Fibroblast of lung (primary cell): ENCODE results near the gene ONECUT1. TPM values are rescaled to one million over a fixed set of nuclear protein-coding genes. Genes with fewer than 3 reads are reported as not detected.

ENCODE experiments used
- DNase-seq, 2 donors: peaks; one replicate each; pipeline versions ENCODE4 v3.0.0 to v3.0.0-alpha.2; 2010; ENCODE audit warnings: low read depth in 2 of 2
- H2AFZ ChIP-seq: 2 replicates; pipeline ENCODE4 v1.5.1; 2012; ENCODE audit warnings: low read length, control low read depth, inconsistent platforms
- H3K27ac ChIP-seq: 2 replicates; pipeline ENCODE4 v1.5.1; 2011; ENCODE audit warnings: low read length, control low read depth; ENCODE audit not compliant: insufficient read depth
- H3K27me3 ChIP-seq: 2 replicates; pipeline ENCODE4 v1.5.1; 2011; ENCODE audit warnings: mild to moderate bottlenecking, low read length; ENCODE audit not compliant: control insufficient read depth, insufficient read depth
- H3K36me3 ChIP-seq: 2 replicates; pipeline ENCODE4 v1.5.1; 2011; ENCODE audit warnings: low read length; ENCODE audit not compliant: control insufficient read depth, insufficient read depth
- H3K4me1 ChIP-seq: 2 replicates; pipeline ENCODE4 v1.5.1; 2011; ENCODE audit warnings: low read length; ENCODE audit not compliant: control insufficient read depth, insufficient read depth; ENCODE audit errors: extremely low read depth
- H3K4me2 ChIP-seq: 2 replicates; pipeline ENCODE4 v1.5.1; 2011; ENCODE audit warnings: low read length, control low read depth; ENCODE audit not compliant: insufficient read depth; ENCODE audit errors: extremely low read depth
- H3K4me3 ChIP-seq, 4 experiments: fragments of 200-600 bp in 1 of 4; sonication (generic) in 1 of 4; replicated peaks in 1 of 4; 2 replicates each; pipeline ENCODE4 v1.5.1; 2011 to 2016; ENCODE audit warnings: low read length in 4 of 4, low read depth in 3 of 4, mild to moderate bottlenecking in 3 of 4, control low read depth in 2 of 4, inconsistent platforms in 1 of 4, mixed read lengths in 1 of 4; ENCODE audit not compliant: insufficient read depth in 1 of 4; ENCODE audit errors: control extremely low read depth in 1 of 4
- H3K79me2 ChIP-seq: 2 replicates; pipeline ENCODE4 v1.5.1; 2012; ENCODE audit warnings: mild to moderate bottlenecking, low read length, inconsistent platforms; ENCODE audit not compliant: control insufficient read depth, insufficient read depth
- H3K9ac ChIP-seq: 2 replicates; pipeline ENCODE4 v1.5.1; 2011; ENCODE audit warnings: mild to moderate bottlenecking, low read length, control low read depth; ENCODE audit not compliant: insufficient read depth
- H3K9me3 ChIP-seq: 2 replicates; pipeline ENCODE4 v1.5.1; 2012; ENCODE audit warnings: low read depth, low read length; ENCODE audit not compliant: control insufficient read depth, insufficient read depth
- H4K20me1 ChIP-seq: 2 replicates; pipeline ENCODE4 v1.5.1; 2011; ENCODE audit warnings: low read length; ENCODE audit not compliant: control insufficient read depth, insufficient read depth; ENCODE audit errors: extremely low read depth
- EZH2 ChIP-seq: IDR thresholded peaks from 2 replicates; pipeline ENCODE4 v1.5.1; 2012; ENCODE audit warnings: low read length, control low read depth, mild to moderate bottlenecking; ENCODE audit errors: missing control alignments
- polyA plus RNA-seq, 2 donors: library from polyadenylated mRNA; depleted of rRNA in 1 of 2; stranded (reverse) in 1 of 2; unstranded in 1 of 2; fragments of >200 nt; gene quantifications; 2 replicates each; pipeline ENCODE4 v1.2.1, GENCODE V29; 2011 to 2012; ENCODE audit warnings: missing spikeins in 1 of 2
- total RNA-seq: library from RNA; depleted of rRNA; stranded (reverse); fragments of >200 nt; gene quantifications from 2 replicates; pipeline ENCODE4 v1.2.1, GENCODE V29; 2014
- TF ChIP-seq, protein P1 (sequence below), 2 donors: IDR thresholded peaks in 1 of 2; conservative IDR thresholded peaks in 1 of 2; 1 replicate in 1 of 2; 2 replicates in 1 of 2; pipeline ENCODE4 v1.5.1; 2011 to 2012; ENCODE audit warnings: low read length in 2 of 2, control low read depth in 1 of 2, inconsistent platforms in 1 of 2, low read depth in 1 of 2, mild to moderate bottlenecking in 1 of 2

Gene ONECUT1
- total and polyA plus RNA-seq, 2 donors (not counting 1 experiment from before 2014, with no cell fraction given) = not detected

DNA sequence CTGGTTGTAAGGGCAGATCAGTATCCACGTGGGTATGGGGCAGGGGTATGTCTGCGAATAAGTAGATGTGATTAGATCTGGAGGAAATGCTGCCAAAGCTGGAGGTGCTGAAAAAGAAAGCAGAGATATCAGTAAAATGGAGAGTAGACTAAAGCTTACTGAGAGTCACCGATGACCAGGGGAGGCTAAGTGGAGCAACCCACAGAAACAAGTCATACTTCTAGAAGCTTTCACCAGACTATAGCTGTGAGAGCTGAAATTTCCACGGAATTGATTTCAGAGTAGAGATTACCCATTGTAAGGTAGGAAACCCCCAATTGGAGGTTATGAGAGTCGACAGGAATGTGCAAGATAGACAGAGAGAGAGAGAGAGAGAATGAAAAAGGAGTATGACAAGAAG lies 27.5 kb downstream of the ONECUT1 start:
- DNase-seq = no peak
- H3K79me2 ChIP-seq = no peaks in the 10 kb centered on the region
- no peaks in the 10 kb centered on the region for H3K27me3 ChIP-seq
- no peaks in the 10 kb centered on the region for H4K20me1 ChIP-seq
- no peak overlapping the region for H3K4me3 ChIP-seq
- no peaks in the 10 kb centered on the region for H3K36me3 ChIP-seq
- TF ChIP-seq EZH2 = no peak
- TF ChIP-seq, protein P1, sequence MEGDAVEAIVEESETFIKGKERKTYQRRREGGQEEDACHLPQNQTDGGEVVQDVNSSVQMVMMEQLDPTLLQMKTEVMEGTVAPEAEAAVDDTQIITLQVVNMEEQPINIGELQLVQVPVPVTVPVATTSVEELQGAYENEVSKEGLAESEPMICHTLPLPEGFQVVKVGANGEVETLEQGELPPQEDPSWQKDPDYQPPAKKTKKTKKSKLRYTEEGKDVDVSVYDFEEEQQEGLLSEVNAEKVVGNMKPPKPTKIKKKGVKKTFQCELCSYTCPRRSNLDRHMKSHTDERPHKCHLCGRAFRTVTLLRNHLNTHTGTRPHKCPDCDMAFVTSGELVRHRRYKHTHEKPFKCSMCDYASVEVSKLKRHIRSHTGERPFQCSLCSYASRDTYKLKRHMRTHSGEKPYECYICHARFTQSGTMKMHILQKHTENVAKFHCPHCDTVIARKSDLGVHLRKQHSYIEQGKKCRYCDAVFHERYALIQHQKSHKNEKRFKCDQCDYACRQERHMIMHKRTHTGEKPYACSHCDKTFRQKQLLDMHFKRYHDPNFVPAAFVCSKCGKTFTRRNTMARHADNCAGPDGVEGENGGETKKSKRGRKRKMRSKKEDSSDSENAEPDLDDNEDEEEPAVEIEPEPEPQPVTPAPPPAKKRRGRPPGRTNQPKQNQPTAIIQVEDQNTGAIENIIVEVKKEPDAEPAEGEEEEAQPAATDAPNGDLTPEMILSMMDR (conservative IDR thresholded peaks at IDR 0.05 in 1 of 2, IDR thresholded peaks at IDR 0.05 in 1 of 2; ENCODE audit: low read depth in 1 of 2, low read length in 2 of 2) = no peak
- H3K27ac ChIP-seq = no peak overlapping the region
- H3K4me1 ChIP-seq = no peaks in the 10 kb centered on the region
- no peak overlapping the region for H3K4me2 ChIP-seq
- H3K9me3 ChIP-seq = no peaks in the 10 kb centered on the region
- H2AFZ ChIP-seq = no peak overlapping the region
- H3K9ac ChIP-seq = no peak overlapping the region

DNA sequence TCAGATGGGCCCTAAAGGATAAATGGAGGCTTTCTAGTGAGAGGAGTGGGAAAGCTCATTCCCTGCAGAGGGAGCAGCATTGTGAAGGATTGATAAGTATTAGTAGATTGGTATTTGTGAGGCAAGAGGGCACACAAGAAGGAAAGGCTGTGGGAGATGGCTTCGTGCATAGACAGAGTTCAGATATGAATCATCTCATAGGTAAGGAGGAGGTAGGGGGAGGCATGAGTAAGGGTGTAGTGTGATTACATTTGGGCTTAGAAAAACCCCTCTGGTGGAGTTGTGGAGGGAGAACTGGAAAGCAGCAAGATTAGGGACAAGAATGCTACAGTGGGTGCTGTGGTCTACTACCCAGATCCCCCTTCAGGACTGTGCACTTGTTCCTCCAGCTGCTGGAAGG lies 29.6 kb downstream of the ONECUT1 start:
- Histone ChIP-seq H3K27ac (no peak overlapping the region), H3K9me3 (no peaks in the 10 kb centered on the region), H3K4me2 (no peak overlapping the region), H4K20me1 (no peaks in the 10 kb centered on the region), H3K79me2 (no peaks in the 10 kb centered on the region), H3K4me3 (no peak overlapping the region), H3K4me1 (no peaks in the 10 kb centered on the region), H3K27me3 (no peaks in the 10 kb centered on the region), H3K9ac (no peak overlapping the region), H3K36me3 (no peaks in the 10 kb centered on the region), H2AFZ (no peak overlapping the region)
- no peak for DNase-seq
- TF ChIP-seq, protein P1 (conservative IDR thresholded peaks at IDR 0.05 in 1 of 2, IDR thresholded peaks at IDR 0.05 in 1 of 2; ENCODE audit: low read depth in 1 of 2, low read length in 2 of 2) = no peak
- no peak for TF ChIP-seq EZH2

DNA sequence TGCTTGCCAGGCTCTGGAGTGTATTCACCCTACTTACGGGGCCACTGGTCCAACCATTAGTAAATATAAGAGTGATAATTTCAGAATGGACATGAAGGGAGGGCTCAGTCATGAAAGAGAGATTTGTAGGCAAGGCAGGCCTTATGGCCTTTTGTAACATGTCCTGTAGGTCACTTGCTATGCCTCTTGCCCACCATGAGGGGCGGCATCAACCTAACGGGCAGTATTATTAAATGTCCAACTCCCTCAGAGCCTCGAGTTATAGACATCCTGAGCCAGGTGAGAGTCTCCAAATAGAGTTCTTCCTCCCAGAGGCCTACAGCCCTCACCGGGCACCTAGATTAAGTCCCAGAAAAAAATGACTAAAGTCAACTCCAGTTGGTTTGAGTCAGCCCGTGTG lies 30.2 kb downstream of the ONECUT1 start:
- Histone ChIP-seq H3K4me1 (no peaks in the 10 kb centered on the region), H3K27me3 (no peaks in the 10 kb centered on the region), H3K79me2 (no peaks in the 10 kb centered on the region), H3K9me3 (no peaks in the 10 kb centered on the region), H2AFZ (no peak overlapping the region), H3K36me3 (no peaks in the 10 kb centered on the region), H3K4me2 (no peak overlapping the region), H3K4me3 (no peak overlapping the region), H3K27ac (no peak overlapping the region), H3K9ac (no peak overlapping the region), H4K20me1 (no peaks in the 10 kb centered on the region)
- no peak for TF ChIP-seq EZH2
- TF ChIP-seq, protein P1 (conservative IDR thresholded peaks at IDR 0.05 in 1 of 2, IDR thresholded peaks at IDR 0.05 in 1 of 2; ENCODE audit: low read depth in 1 of 2, low read length in 2 of 2) = no peak
- no peak for DNase-seq
